ENCODE data around the gene ATP1B1.

ATP1B1 gene

GRCh38 chr1:169160845-169161495 lies 54.5 kb downstream of the ATP1B1 start:
- ChIA-PET CTCF (interaction anchor here (0.6 to 0.7 kb wide), 3 partner anchors 14 to 61 kb away, joined by 3 to 4 read pairs (median 4); no protein-coding TSS in a partner anchor), POLR2A (no interaction called here)
- Histone ChIP-seq H3K27ac (ENCODE audit: extremely low read depth, low read depth, low read length) (no peak overlapping the region), H3K36me3 (ENCODE audit: control insufficient read depth in 2 of 2, insufficient read depth in 1 of 2, low read length in 2 of 2) (no peaks in the 10 kb centered on the region), H3K9me3 (ENCODE audit: control insufficient read depth, insufficient read depth, low read depth, low read length) (no peaks in the 10 kb centered on the region), H3K4me1 (ENCODE audit: control insufficient read depth, insufficient read depth, low read length) (no peaks in the 10 kb centered on the region), H3K4me3 (ENCODE audit: low read depth, low read length) (no peak overlapping the region)
- TF ChIP-seq, protein P1, sequence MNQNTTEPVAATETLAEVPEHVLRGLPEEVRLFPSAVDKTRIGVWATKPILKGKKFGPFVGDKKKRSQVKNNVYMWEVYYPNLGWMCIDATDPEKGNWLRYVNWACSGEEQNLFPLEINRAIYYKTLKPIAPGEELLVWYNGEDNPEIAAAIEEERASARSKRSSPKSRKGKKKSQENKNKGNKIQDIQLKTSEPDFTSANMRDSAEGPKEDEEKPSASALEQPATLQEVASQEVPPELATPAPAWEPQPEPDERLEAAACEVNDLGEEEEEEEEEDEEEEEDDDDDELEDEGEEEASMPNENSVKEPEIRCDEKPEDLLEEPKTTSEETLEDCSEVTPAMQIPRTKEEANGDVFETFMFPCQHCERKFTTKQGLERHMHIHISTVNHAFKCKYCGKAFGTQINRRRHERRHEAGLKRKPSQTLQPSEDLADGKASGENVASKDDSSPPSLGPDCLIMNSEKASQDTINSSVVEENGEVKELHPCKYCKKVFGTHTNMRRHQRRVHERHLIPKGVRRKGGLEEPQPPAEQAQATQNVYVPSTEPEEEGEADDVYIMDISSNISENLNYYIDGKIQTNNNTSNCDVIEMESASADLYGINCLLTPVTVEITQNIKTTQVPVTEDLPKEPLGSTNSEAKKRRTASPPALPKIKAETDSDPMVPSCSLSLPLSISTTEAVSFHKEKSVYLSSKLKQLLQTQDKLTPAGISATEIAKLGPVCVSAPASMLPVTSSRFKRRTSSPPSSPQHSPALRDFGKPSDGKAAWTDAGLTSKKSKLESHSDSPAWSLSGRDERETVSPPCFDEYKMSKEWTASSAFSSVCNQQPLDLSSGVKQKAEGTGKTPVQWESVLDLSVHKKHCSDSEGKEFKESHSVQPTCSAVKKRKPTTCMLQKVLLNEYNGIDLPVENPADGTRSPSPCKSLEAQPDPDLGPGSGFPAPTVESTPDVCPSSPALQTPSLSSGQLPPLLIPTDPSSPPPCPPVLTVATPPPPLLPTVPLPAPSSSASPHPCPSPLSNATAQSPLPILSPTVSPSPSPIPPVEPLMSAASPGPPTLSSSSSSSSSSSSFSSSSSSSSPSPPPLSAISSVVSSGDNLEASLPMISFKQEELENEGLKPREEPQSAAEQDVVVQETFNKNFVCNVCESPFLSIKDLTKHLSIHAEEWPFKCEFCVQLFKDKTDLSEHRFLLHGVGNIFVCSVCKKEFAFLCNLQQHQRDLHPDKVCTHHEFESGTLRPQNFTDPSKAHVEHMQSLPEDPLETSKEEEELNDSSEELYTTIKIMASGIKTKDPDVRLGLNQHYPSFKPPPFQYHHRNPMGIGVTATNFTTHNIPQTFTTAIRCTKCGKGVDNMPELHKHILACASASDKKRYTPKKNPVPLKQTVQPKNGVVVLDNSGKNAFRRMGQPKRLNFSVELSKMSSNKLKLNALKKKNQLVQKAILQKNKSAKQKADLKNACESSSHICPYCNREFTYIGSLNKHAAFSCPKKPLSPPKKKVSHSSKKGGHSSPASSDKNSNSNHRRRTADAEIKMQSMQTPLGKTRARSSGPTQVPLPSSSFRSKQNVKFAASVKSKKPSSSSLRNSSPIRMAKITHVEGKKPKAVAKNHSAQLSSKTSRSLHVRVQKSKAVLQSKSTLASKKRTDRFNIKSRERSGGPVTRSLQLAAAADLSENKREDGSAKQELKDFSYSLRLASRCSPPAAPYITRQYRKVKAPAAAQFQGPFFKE (tag by site-specific recombination; IDR thresholded peaks at IDR 0.05; ENCODE audit: borderline replicate concordance) = no peak
- TF ChIP-seq SP2 (tag by site-specific recombination; IDR thresholded peaks at IDR 0.05) = no peak

- no peak for TF ChIP-seq ZNF510 (tag by site-specific recombination; IDR thresholded peaks at IDR 0.05; ENCODE audit: insufficient replicate concordance)
- TF ChIP-seq OSR2 (tag by site-specific recombination; IDR thresholded peaks at IDR 0.05) = no peak
- no peak for TF ChIP-seq ZNF670 (tag by site-specific recombination; IDR thresholded peaks at IDR 0.05; ENCODE audit: low read depth)
- no peak for TF ChIP-seq ZNF555 (tag by site-specific recombination; conservative IDR thresholded peaks at IDR 0.05)
- Histone ChIP-seq H3K27ac (ENCODE audit: extremely low read depth, low read depth, low read length) (no peak overlapping the region), H3K4me1 (ENCODE audit: control insufficient read depth, insufficient read depth, low read length) (no peaks in the 10 kb centered on the region), H3K9me3 (ENCODE audit: control insufficient read depth, insufficient read depth, low read depth, low read length) (no peaks in the 10 kb centered on the region), H3K36me3 (ENCODE audit: control insufficient read depth in 2 of 2, insufficient read depth in 1 of 2, low read length in 2 of 2) (no peaks in the 10 kb centered on the region), H3K4me3 (ENCODE audit: low read depth, low read length) (no peak overlapping the region)
- ChIA-PET POLR2A (no interaction called here), CTCF (interaction anchor here (0.6 kb wide), 1 partner anchor 49 kb away, joined by 4 read pairs; no protein-coding TSS in a partner anchor)
Measured at GRCh38 chr1:169161496-169162194, 55.2 kb downstream of the ATP1B1 start.

DNA sequence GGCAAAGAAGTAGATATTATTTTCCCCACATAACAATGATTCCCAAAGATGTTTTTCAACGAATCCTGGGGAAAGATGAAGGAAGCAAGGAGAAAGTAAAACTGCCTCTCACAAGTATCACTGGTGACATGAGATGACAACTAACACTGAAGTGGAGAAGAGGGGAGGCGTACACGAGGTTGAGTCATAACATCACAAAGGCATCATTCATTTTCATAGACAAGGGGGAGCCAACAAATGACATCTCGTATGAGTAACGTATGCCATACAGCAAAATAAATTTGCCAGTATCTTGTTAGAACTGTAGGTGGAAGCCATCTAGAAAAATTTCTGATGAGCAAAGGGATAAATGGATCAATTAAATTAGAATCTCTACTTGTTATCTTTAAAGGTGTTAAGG lies 56.6 kb downstream of the ATP1B1 start:
- ChIA-PET CTCF (interaction anchor here (0.7 kb wide), 1 partner anchor 46 kb away, joined by 3 read pairs; no protein-coding TSS in a partner anchor), POLR2A (no interaction called here)
- H3K9me3 ChIP-seq (ENCODE audit: control insufficient read depth, insufficient read depth, low read depth, low read length) = no peaks in the 10 kb centered on the region
- no peaks in the 10 kb centered on the region for H3K36me3 ChIP-seq (ENCODE audit: control insufficient read depth in 2 of 2, insufficient read depth in 1 of 2, low read length in 2 of 2)
- no peaks in the 10 kb centered on the region for H3K4me1 ChIP-seq (ENCODE audit: control insufficient read depth, insufficient read depth, low read length)
- no peak overlapping the region for H3K27ac ChIP-seq (ENCODE audit: extremely low read depth, low read depth, low read length)
- TF ChIP-seq, protein P2, sequence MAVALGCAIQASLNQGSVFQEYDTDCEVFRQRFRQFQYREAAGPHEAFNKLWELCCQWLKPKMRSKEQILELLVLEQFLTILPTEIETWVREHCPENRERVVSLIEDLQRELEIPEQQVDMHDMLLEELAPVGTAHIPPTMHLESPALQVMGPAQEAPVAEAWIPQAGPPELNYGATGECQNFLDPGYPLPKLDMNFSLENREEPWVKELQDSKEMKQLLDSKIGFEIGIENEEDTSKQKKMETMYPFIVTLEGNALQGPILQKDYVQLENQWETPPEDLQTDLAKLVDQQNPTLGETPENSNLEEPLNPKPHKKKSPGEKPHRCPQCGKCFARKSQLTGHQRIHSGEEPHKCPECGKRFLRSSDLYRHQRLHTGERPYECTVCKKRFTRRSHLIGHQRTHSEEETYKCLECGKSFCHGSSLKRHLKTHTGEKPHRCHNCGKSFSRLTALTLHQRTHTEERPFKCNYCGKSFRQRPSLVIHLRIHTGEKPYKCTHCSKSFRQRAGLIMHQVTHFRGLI (tag by site-specific recombination; IDR thresholded peaks at IDR 0.05) = no peak
- TF ChIP-seq SP2 (tag by site-specific recombination; IDR thresholded peaks at IDR 0.05) = no peak
- TF ChIP-seq ZFHX2 (tag by site-specific recombination; conservative IDR thresholded peaks at IDR 0.05) = no peak
- 0 out of 2 replicates have a peak, but pooled peaks have one; percentile 35 for TF ChIP-seq WT1 (tag by site-specific recombination; IDR thresholded peaks at IDR 0.05)
- H3K4me3 ChIP-seq (ENCODE audit: low read depth, low read length) = no peak overlapping the region
